GM21515 (cell line): ENCODE data around the gene ITCH.
"Not testable (repeated sequence)": the region's sequence is repeated elsewhere in the genome, so short reads cannot be mapped to it uniquely, and the experiment has no call there.

Experiments used
- ATAC-seq: cut with Tn5 transposase; IDR thresholded peaks from one replicate; pipeline ENCODE4 v1.9.1; 2021; ENCODE audit not compliant: unreplicated experiment

Gene ITCH

DNA sequence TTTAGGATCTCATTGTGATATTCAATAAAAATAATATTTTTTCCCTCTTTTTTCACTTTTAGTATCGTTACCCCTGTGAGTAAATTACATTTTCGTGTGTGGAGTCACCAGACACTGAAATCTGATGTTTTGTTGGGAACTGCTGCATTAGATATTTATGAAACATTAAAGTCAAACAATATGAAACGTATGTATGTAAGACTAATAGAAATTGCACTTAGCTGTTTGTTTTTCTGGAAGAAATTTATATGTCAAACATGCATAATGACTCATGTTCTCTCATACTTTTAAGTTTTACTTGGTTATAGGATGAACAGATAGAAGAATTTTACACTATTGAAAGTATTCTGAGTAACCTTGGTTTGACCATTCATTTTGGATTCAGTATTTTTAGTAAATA is 49.4 kb downstream of the ITCH start:
- ATAC-seq = no peak

DNA sequence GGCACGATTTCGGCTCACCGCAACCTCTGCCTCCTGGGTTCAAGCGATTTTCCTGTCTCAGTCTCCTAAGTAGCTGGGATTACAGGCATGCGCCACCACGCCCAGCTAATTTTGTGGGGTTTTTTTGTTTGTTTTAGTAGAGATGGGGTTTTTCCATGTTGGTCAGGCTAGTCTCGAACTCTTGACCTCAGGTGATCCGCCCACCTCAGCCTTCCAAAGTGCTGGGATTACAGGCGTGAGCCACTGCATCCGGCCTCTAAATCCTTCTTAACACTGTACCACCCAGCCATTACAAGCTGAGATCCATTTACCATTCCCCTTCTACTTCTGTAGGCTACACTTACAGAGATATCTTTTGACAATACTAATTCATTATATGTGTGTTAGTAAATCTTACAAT is 51.5 kb downstream of the ITCH start:
- ATAC-seq = not testable (repeated sequence)

DNA sequence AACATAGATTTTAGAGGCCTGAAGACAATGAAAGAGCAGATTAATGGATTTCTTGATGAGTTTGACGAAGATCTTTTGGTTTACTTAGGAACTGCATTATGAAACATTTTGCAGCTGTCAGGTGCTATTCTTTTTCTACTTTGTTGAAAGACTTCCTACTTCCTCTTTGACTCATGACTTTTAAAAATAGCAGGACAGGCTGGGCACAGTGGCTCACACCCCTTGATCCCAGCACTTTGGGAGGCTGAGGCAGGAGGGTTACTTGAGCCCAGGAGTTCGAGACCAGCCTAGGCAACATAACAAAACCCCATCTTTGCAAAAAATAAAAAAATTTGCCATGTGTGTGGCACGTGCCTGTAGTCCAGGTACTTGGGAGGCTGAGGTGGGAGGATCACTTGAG is 52.0 kb downstream of the ITCH start:
- ATAC-seq = no peak

DNA sequence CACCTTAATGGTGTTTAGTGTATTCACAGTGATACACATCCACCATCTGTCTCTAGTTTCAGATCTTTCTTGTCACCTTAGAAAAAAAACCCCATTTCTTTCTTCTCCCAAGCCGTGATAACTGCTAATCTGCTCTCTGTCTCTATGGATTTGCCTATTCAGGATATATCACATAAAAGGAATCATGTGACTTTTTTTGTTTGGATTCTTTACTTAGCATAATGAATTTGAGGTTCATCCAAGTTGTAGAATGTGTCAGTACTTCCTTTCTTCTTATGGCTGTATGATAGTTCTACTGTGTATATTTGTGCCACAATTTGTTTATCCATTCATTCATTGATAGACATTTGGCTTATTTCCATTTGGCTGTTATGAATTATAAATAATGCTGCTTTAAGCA is 57.1 kb downstream of the ITCH start:
- no peak for ATAC-seq

DNA sequence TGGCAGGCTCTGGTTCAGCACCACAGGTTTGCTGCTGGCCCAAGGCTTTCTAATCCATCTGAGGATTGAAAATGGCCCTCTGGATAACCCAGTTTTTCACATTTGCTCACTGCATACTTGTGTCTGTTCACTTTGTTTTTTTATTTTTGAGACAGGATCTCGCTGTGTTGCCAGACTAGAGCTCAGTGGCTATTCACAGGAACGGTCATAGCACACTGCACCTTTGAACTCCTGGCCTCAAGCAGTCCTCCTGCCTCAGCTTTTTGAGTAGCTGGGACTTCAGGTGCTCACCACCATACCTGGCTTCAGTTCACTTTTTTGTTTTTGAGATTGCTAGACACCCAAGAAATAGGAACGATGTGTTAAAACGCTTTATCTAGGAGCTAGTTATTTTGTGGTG is 57.9 kb downstream of the ITCH start:
- ATAC-seq = no peak

DNA sequence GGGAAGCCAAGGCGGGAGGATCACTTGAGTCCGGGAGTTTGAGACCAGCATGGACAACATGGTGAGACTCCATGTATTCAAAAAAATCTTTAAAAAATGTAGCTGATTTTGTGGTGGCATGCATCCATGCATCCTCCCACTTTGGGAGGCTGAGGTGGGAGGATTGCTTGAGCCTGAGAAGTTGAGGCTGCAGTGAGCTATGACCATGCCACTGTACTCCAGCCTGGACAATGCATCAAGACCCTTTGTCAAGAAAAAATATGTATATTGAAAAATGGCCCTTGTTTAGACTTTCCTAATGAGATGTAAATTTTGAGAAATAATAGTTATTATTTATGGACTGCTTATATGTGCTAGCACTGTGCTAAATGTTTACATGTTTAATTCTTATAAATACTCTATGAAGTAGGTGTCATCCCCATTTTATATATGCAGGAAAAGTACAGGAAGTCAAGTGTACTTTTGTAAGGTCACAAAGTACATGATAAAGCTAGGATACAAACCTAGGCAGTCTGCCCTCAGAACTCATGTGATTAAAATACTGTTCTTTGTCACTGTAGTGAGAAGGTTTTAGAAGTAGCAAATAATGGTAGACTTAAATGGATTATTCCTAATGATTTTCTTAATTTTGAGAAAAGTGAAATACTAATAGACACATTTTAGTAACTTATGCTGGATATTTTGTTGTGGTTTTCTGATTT is 58.8 kb downstream of the ITCH start:
- ATAC-seq = no peak

DNA sequence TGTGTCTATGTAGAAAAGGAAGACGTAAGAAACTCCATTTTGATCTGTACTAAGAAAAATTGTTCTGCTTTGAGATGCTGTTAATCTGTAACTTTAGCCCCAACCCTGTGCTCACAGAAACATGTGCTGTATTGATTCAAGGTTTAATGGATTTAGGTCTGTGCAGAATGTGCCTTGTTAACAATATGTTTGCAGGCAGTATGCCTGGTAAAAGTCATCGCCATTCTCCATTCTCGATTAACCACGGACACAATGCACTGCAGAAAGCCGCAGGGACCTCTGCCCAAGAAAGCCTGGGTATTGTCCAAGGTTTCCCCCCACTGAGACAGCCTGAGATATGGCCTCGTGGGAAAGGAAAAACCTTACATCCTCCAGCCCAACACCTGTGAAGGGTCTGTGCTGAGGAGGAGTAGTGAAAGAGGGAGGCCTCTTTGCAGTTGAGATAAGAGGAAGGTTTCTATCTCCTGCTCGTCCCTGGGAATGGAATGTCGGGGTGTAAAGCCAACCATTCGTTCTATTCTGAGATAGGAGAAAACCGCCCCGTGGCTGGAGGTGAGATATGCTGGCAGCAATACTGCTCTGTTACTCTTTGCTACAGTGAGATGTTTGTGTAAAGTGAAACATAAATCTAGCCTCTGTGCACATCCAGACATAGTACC is 62.1 kb downstream of the ITCH start:
- not testable (repeated sequence) for ATAC-seq

DNA sequence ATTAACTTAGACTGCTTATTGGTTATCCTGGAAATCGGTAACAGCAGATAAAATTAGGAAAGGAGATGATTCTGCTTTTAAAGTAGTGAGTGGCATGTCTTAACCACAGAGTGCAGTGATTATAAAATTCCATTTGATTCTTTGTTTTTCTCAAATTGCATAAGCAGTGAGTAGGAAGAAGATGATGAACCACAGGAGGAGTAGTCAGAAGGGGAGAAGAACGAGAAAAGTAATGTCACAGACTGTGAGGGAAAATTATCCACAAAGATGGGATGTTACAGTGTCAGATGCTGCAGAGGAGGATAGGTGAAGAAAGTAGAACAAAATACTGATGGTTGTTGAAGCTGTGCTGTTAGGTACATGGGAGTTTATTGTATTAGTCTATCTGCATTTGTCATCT is 63.0 kb downstream of the ITCH start:
- no peak for ATAC-seq

DNA sequence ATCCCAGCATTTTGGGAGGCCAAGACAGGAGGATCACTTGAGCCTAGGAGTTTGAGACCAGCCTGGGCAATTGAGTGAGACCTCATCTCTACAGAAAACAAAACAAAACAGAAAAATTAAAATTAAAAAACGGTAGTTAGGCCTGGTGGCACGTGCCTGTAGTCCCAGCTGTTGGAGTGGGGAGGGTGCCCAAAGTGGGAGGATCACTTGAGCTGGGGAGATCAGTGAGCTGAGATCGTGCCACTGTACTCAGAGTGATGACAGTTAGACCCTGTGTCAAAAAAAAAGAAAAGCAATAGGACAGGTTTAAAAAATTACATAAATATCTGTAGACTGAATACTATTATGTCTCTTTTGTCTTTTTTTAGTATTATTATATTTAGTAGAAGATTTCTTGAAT is 64.3 kb downstream of the ITCH start:
- no peak for ATAC-seq

DNA sequence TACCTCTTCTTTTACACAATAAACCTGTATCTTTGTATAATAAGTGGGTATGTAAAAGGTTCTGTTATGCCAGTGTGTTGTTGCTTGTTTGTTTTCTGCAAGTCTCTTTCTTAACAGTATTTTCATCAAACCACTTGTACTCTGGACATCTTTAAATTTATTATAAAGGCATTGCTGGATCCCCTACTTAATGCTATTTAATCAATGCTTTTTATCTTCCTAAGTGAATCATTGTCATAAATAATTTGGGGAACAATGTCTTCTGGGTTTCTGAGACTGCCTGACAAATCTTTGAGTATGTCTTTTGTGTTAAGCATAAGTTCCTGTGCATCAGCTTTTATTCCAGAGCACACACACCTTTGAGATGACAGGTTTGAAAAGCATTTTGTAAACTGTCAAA is 64.7 kb downstream of the ITCH start:
- ATAC-seq = no peak

DNA sequence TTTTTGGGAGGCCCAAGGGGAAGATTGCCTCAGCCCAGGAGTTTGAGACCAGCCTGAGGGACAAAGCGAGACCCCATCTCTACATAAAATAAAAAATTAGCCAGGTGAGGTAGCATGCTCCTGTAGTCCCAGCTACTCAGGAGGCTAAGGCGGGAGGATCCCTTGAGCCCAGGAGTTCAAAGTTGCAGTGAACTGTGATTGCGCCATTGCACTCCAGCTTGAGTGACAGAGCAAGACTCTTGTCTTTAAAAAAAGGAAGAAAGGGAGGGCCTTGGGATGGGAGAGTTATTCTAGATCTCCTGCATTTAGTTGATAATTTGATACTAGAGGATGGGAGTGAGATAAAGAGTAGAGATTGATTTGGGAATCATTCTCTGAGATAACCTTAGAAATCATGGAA is 68.1 kb downstream of the ITCH start:
- ATAC-seq = no peak

DNA sequence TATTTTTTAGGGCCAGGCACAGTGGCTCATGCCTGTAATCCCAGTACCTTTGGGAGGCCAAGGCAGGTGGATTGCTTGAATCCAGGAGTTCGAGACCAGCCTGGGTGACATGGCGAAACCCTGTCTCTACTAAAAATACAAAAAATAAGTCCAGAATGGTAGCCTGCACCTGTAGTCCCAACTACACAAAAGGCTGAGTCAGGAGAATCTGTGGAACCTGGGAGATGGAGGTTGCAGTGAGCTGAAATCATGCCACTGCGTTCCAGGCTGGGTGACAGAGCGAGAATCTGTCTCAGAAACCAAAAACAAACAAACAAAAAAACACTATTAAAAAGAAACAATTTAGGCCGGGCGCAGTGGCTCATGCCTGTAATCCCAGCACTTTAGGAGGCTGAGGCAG is 69.6 kb downstream of the ITCH start:
- ATAC-seq = not testable (repeated sequence)

DNA sequence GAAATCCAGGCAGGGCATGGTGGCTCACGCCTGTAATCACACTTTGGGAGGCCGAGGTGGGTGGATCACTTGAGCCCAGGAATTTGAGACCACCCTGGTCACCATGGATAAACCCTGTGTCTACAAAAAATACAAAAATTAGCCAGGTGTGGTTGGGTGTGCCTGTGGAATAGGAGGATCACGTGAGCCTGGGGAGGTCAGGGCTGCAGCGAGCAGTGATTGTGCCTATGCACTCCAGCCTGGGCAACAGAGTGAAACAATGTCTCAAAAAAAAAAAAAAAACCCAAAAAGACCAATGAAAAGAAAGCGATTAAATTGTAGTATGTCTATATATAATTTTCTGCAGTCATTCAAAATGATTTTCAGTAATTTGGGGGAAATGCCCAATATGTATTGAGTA is 70.3 kb downstream of the ITCH start:
- no peak for ATAC-seq

DNA sequence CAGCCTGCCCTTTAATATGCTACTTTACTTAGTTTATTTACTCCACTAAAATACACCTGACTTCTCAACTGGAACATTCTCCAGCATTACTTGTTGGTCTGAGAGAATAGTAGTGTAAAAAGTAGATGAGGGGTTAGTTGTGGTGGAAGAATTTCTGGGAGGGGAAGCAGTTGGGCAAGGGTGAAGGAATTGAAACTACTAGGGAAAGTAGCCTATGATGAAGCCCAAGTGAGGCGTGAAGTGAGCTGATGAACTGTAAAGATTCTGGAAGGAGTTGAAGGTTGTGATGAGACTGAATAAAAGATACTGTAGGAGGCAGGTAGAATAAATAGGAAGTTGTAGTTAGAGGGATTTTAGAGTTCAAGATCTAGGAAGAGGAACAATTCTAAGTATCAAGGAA is 72.5 kb downstream of the ITCH start:
- ATAC-seq = no peak

DNA sequence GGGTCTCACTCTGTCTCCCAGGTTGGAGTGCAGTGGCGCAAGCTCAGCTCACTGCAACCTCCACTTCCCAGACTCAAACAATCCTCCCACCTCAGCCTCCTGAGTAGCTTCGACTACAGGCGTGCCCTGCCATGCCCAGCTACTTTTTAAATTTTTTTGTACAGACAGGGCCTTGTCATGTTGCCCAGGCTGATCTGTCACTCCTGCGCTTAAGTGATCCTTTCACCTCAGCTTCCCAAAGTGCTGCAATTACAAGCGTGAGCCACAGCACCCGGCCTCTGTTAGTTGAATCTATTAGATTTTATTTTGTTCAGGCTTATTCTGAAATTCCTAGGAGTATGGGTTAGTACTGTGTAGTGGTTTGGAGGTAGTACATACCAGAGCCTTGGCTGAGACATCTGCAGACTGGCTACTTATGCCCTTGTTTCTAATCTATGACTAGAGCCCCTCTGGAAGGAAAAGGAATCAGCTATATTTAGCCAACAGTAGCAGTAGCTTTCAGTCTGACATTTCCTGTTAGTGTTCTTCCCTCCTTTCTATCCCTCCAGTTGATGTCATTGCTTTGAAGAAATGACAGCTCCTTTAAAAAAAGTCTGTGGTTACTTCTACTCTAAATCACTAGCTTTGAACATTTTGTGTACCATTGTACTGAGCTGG is 74.4 kb downstream of the ITCH start:
- no peak for ATAC-seq

DNA sequence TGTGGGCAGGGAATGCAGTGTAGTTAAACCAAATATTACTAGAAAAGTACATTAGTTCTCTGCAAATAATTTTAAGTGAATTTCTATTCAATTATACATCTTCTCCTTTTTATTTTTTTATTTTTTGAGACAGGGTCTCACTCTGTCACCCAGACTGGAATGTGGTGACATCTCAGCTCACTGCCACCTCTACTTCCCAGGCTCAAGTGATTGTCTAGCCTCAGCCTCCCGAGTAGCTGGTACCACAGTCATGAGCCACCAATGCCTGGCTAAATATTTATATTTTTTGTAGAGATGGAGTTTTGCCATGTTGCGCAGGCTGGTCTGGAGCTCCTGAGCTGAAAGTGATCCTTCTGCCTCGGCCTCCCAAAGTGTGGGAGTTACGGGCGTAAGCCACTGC is 76.1 kb downstream of the ITCH start:
- ATAC-seq = no peak

DNA sequence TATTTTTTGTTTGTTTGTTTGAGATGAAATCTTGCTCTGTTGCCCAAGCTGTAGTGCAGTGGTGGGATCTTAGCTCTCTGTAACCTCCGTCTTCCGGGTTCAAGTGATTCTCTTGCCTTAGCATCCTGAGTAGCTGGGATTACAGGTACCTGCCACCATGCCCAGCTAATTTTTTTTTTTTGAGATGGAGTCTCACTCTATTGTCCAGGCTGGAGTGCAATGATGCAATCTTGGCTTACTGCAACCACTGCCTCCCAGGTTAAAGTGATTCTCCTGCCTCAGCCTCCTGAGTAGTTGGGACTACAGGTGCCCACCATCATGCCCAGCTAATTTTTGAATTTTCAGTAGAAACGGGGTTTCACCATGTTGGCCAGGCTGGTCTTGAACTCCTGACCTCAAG is 78.3 kb downstream of the ITCH start:
- ATAC-seq = not testable (repeated sequence)

DNA sequence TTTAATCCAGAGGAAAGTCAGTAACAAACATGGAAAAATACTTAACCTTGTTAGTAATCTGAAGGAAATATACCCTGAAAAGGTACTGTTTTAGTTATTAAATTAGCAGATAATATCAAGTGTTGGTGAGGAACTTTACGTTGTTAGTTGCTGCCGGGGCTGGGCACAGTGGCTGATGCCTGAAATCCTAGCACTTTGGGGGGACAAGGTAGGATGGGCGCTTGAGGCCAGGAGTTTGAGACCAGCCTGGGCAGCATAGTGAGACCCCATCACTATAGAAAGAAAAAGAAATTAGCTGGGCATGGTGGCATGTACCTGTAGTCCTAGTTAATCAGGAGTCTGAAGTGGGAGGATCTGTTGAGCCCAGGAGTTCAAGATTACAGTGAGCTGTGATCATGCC is 80.5 kb downstream of the ITCH start:
- ATAC-seq = no peak

DNA sequence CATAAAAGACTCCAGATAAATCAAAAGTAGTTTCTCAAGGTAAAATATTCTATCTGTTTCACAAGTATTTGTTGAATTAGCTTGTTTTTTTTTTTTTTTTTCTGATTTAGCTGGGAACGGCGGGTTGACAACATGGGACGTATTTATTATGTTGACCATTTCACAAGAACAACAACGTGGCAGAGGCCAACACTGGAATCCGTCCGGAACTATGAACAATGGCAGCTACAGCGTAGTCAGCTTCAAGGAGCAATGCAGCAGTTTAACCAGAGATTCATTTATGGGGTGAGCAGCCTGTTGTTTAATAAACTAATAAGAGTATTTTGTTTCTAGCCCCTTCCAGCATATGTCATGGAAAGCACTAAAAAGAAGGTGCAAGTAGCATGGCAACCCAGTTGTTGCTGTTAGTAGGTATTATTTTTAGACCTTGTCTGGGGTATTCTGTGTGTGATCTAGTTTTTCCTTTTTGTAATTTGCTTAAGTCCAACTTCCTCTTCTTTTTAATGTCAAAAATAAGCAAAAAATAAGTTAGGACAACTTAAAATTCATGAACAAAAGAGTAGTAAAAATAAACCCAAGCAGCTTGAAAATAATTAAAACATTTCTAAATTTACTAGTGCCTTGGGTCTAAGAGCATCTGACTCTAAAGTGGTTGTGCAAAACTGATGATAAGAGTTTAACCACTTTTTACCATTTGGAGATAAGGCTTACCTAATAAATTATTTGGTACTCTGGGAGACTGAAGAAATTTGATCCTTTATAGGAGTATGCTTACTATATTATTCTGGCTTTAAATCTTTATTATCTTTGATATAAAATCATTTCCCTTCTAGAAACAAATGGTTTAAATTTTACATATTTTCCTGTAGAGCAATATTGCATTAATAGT is 82.3 kb downstream of the ITCH start:
- ATAC-seq = no peak

DNA sequence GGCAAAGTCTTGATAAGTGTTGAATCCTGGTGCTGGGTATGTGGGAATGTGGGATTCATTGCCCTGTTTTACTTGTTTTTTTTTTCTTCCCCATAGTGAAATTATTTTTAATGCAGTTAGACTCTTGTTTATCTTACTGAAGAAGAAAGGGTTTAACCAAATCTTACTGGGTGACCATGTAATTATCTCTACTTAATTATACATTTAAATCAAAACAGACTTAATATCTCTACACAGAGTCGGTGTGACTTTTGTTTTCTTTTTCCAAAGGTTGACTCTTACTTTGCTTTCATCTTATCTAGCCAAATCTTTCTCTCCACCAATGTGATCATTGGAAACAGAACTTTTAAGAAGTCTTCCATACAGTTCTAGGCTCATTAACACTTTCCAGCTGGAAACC is 85.4 kb downstream of the ITCH start:
- ATAC-seq = no peak
